B cell (primary cell): Measurements from ENCODE around the gene GPRC5D. TPM values are rescaled to one million over a fixed set of nuclear protein-coding genes. Genes with fewer than 3 reads are reported as not detected.

Experiments
- ATAC-seq: fragments of 200-7000 bp; cut with Tn5 transposase; one replicate; pipeline ENCODE4 v1.10.0; 2021; ENCODE audit warnings: low read depth, mild to moderate bottlenecking, moderate number of reproducible peaks, moderate library complexity
- CTCF ChIA-PET: fragments of 350-600 bp; sonication (Branson Sonifier 250); formaldehyde crosslinking; loops from one replicate; lab custom pipeline; 2021; ENCODE audit warnings: antibody characterized with exemption, inconsistent platforms; lab: Charles Lee
- POLR2A ChIA-PET: fragments of 350-600 bp; sonication (Branson Sonifier 250); formaldehyde crosslinking; loops from one replicate; lab custom pipeline; 2021; ENCODE audit warnings: antibody characterized with exemption; lab: Charles Lee
- DNase-seq: peaks from one replicate; pipeline ENCODE4 v3.0.0; 2013
- H2AFZ ChIP-seq: 2 replicates; pipeline ENCODE4 v1.6.1; 2012; ENCODE audit warnings: mild to moderate bottlenecking, low read depth, low read length; ENCODE audit not compliant: insufficient read depth, poor library complexity, severe bottlenecking
- H3K27ac ChIP-seq, 2 donors: 1 replicate in 1 of 2; 2 replicates in 1 of 2; pipeline ENCODE4 v1.5.1; 2012 to 2013; ENCODE audit warnings: low read length in 2 of 2, mild to moderate bottlenecking in 2 of 2, moderate library complexity in 1 of 2
- H3K27me3 ChIP-seq, 4 experiments: fragments of 200-600 bp in 1 of 4; sonication (generic) in 1 of 4; replicated peaks in 1 of 4; 1 replicate in 2 of 4; 2 replicates in 2 of 4; pipeline versions ENCODE4 v1.6.1 to v1.7.0; 2013 to 2016; ENCODE audit warnings: low read length in 3 of 4, mild to moderate bottlenecking in 2 of 4, mixed read lengths in 1 of 4, moderate library complexity in 1 of 4; ENCODE audit not compliant: insufficient read depth in 4 of 4, control insufficient read depth in 3 of 4; ENCODE audit errors: control extremely low read depth in 1 of 4
- H3K36me3 ChIP-seq, 2 experiments: replicated peaks in 1 of 2; 1 replicate in 1 of 2; 2 replicates in 1 of 2; pipeline versions ENCODE4 v1.6.1 to v1.7.1; 2013; ENCODE audit warnings: low read length in 1 of 2; ENCODE audit not compliant: insufficient read depth in 2 of 2, control insufficient read depth in 1 of 2; ENCODE audit errors: control extremely low read depth in 1 of 2, extremely low read depth in 1 of 2
- H3K4me1 ChIP-seq, 2 donors: fragments of 200-600 bp in 1 of 2; sonication (generic) in 1 of 2; 1 replicate in 1 of 2; 2 replicates in 1 of 2; pipeline versions ENCODE4 v1.5.1 to v1.6.1; 2013 to 2017; ENCODE audit warnings: low read length in 2 of 2; ENCODE audit not compliant: control insufficient read depth in 2 of 2, insufficient read depth in 2 of 2
- H3K4me2 ChIP-seq: replicated peaks from 2 replicates; pipeline ENCODE3; 2012; ENCODE audit warnings: mild to moderate bottlenecking, low read depth, low read length; ENCODE audit not compliant: poor library complexity, severe bottlenecking
- H3K4me3 ChIP-seq, 5 experiments: fragments of 200-600 bp in 1 of 5; sonication (generic) in 1 of 5; 1 replicate in 3 of 5; 2 replicates in 2 of 5; pipeline versions ENCODE4 v1.5.1 to v1.7.0; 2011 to 2016; ENCODE audit warnings: low read length in 4 of 5, mild to moderate bottlenecking in 4 of 5, low read depth in 2 of 5, control low read depth in 1 of 5, moderate library complexity in 1 of 5; ENCODE audit not compliant: insufficient read depth in 1 of 5; ENCODE audit errors: control extremely low read depth in 1 of 5, extremely low read depth in 1 of 5
- H3K79me2 ChIP-seq: fragments of 200-600 bp; sonication (generic); one replicate; pipeline ENCODE4 v1.6.0; 2016; ENCODE audit warnings: low read length; ENCODE audit not compliant: control insufficient read depth, insufficient read depth
- H3K9ac ChIP-seq: fragments of 200-600 bp; sonication (generic); 2 replicates; pipeline ENCODE4 v1.6.1; 2017; ENCODE audit warnings: mild to moderate bottlenecking, low read length, moderate library complexity
- H3K9me3 ChIP-seq, 3 donors: one replicate each; pipeline versions ENCODE4 v1.6.1 to v1.7.1; 2013; ENCODE audit warnings: low read length in 2 of 3; ENCODE audit not compliant: control insufficient read depth in 2 of 3, insufficient read depth in 1 of 3; ENCODE audit errors: control extremely low read depth in 1 of 3
- H4K20me1 ChIP-seq: 2 replicates; pipeline ENCODE4 v1.6.0; 2012; ENCODE audit warnings: mild to moderate bottlenecking, low read length; ENCODE audit not compliant: insufficient read depth, control insufficient read depth, poor library complexity, severe bottlenecking
- H3K27ac Mint-ChIP-seq: one replicate; pipeline ENCODE4 v1.8.0; 2021; ENCODE audit warnings: mixed read lengths
- H3K27me3 Mint-ChIP-seq: one replicate; pipeline ENCODE4 v1.8.0; 2021; ENCODE audit warnings: mixed read lengths
- H3K4me1 Mint-ChIP-seq: one replicate; pipeline ENCODE4 v1.8.0; 2021; ENCODE audit warnings: mixed read lengths
- H3K4me3 Mint-ChIP-seq: one replicate; pipeline ENCODE4 v1.8.0; 2021; ENCODE audit warnings: mixed read lengths
- H3K9me3 Mint-ChIP-seq: one replicate; pipeline ENCODE4 v1.8.0; 2022; ENCODE audit warnings: mixed read lengths; ENCODE audit not compliant: insufficient read depth
- EZH2 ChIP-seq: IDR thresholded peaks from 2 replicates; pipeline ENCODE4 v1.6.1; 2012; ENCODE audit warnings: borderline replicate concordance, low read depth, mild to moderate bottlenecking, moderate library complexity, low read length; ENCODE audit not compliant: insufficient read depth, poor library complexity, severe bottlenecking
- WGBS: methylation state at CpG from one replicate; pipeline ENCODE4 v1.1.5; 2013; ENCODE audit warnings: missing lambda C conversion rate; ENCODE audit not compliant: insufficient coverage; 5-methylcytosine and 5-hydroxymethylcytosine counted together
- intact Hi-C: fragments of 100-400 bp; cut with micrococcal nuclease; formaldehyde crosslinking; loops from one replicate; pipeline ENCODE4 v1.10.0; 2022
- polyA plus RNA-seq: library from polyadenylated mRNA; depleted of rRNA; stranded (reverse); fragments of >200 nt; gene quantifications from 2 replicates; pipeline ENCODE4 v1.2.3, GENCODE V29; 2012
- total RNA-seq, 2 donors: library from RNA; stranded (reverse); fragments of 120-200 nt in 1 of 2; gene quantifications; 1 replicate in 1 of 2; 2 replicates in 1 of 2; pipeline versions ENCODE4 v1.2.3 to v1.2.4, GENCODE V29; 2013 to 2022
- TF ChIP-seq, protein P1 (sequence below): fragments of 200-600 bp; IDR thresholded peaks from one replicate; pipeline ENCODE4 v1.8.0; 2022; ENCODE audit warnings: antibody characterized with exemption, mild to moderate bottlenecking

Gene GPRC5D
- total and polyA plus RNA-seq, 2 donors (not counting 1 experiment from before 2014, with no cell fraction given) = 0.47 to 7.7 TPM

DNA sequence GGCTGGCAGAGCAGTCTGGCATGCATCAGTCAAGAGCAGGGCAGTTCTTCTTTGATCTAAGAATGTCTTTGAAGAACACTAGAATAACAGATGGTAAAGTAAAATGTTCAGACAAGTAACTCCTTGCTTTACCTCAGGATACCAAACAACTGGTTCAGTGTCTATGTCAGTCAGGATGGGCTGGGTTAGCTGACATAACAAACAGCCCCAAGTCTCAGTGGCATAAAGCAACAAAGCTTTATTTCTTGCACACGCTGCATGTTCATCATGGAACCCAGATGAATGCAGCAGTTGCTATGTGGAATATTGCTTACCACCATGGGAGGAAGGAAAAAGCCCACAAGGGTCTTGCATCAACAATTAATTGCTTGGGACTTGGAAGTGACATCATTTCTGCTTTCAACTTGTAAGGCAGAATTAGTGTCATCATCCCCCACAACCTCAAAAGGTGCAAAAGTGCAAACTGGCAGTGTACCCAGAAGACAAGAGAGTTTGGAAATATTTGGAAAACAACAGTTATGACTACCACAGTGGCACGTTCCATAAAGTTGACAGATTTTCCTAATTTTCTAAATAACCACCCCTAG lies 21.2 kb downstream of the GPRC5D start:
- intact Hi-C loops = no loop called here
- H3K9ac ChIP-seq = no peak overlapping the region
- no peak overlapping the region for H3K27ac Mint-ChIP-seq
- no peaks in the 10 kb centered on the region for H3K27me3 ChIP-seq
- H3K27ac ChIP-seq = no peak overlapping the region
- H3K4me3 Mint-ChIP-seq = no peak overlapping the region
- H3K4me2 ChIP-seq = no peak overlapping the region
- no peaks in the 10 kb centered on the region for H3K4me1 ChIP-seq
- H4K20me1 ChIP-seq = no peaks in the 10 kb centered on the region
- POLR2A ChIA-PET = no interaction called here
- no peaks in the 10 kb centered on the region for H3K4me1 Mint-ChIP-seq
- no peak overlapping the region for H3K4me3 ChIP-seq
- peaks cover 0 to 4% (median 0%) of the 10 kb centered on the region in 3 donors for H3K9me3 ChIP-seq
- ATAC-seq (no peak), DNase-seq (no peak)
- H3K9me3 Mint-ChIP-seq = no peaks in the 10 kb centered on the region
- no peaks in the 10 kb centered on the region for H3K79me2 ChIP-seq
- WGBS = 83% methylated on average over 1 of the region's 2 CpGs
- peaks cover 6% of the 10 kb centered on the region for H3K27me3 Mint-ChIP-seq
- CTCF ChIA-PET = interaction anchor here (1.0 kb wide), 1 partner anchor 318 kb away, joined by 3 read pairs; no protein-coding TSS in a partner anchor
- no peak overlapping the region for H2AFZ ChIP-seq
- no peaks in the 10 kb centered on the region for H3K36me3 ChIP-seq
- TF ChIP-seq, protein P1, sequence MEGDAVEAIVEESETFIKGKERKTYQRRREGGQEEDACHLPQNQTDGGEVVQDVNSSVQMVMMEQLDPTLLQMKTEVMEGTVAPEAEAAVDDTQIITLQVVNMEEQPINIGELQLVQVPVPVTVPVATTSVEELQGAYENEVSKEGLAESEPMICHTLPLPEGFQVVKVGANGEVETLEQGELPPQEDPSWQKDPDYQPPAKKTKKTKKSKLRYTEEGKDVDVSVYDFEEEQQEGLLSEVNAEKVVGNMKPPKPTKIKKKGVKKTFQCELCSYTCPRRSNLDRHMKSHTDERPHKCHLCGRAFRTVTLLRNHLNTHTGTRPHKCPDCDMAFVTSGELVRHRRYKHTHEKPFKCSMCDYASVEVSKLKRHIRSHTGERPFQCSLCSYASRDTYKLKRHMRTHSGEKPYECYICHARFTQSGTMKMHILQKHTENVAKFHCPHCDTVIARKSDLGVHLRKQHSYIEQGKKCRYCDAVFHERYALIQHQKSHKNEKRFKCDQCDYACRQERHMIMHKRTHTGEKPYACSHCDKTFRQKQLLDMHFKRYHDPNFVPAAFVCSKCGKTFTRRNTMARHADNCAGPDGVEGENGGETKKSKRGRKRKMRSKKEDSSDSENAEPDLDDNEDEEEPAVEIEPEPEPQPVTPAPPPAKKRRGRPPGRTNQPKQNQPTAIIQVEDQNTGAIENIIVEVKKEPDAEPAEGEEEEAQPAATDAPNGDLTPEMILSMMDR = no peak
- TF ChIP-seq EZH2 = no peak

DNA sequence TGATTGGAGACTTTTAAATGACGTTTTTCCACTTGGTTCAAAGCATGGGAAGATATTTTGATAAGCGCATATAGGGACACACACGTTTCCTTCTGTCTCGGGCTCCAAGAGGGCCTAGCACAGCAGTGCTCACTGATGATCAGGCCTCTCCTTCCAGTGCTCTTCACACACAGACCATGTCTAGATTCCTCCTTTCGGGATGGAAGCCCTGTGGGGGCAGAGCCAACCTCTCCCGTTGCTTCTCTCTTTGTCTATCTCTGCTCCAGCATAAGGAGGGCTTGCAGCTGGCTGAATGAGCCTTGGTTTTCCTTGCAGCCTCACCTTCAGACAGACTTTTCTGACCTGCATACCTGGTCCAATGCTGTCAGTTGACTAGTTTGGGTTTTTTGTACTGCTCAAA lies 22.3 kb downstream of the GPRC5D start:
- Histone ChIP-seq H3K27ac (no peak overlapping the region), H3K9me3 (peaks cover 0 to 4% (median 0%) of the 10 kb centered on the region in 3 donors), H3K4me2 (no peak overlapping the region), H3K27me3 (no peaks in the 10 kb centered on the region), H4K20me1 (no peaks in the 10 kb centered on the region), H3K4me3 (no peak overlapping the region), H3K36me3 (no peaks in the 10 kb centered on the region), H2AFZ (no peak overlapping the region), H3K9ac (no peak overlapping the region), H3K79me2 (no peaks in the 10 kb centered on the region), H3K4me1 (no peaks in the 10 kb centered on the region)
- 95% methylated on average over 6 of the region's 6 CpGs for WGBS
- intact Hi-C loops = no loop called here
- H3K4me3 Mint-ChIP-seq = no peak overlapping the region
- no peaks in the 10 kb centered on the region for H3K4me1 Mint-ChIP-seq
- ATAC-seq = no peak
- CTCF ChIA-PET = no interaction called here
- DNase-seq = no peak
- peaks cover 10% of the 10 kb centered on the region for H3K27me3 Mint-ChIP-seq
- TF ChIP-seq, protein P1 = no peak
- TF ChIP-seq EZH2 = no peak
- H3K9me3 Mint-ChIP-seq = no peaks in the 10 kb centered on the region
- POLR2A ChIA-PET = no interaction called here
- no peak overlapping the region for H3K27ac Mint-ChIP-seq
